Fibroblast of skin of left quadriceps (primary cell): ENCODE measurements around the gene NPC1L1.

Source experiments
- DNase-seq, 2 experiments: peaks; one replicate each; pipeline ENCODE4 v3.0.0-alpha.2; 2013; ENCODE audit warnings: low read depth in 2 of 2

The NPC1L1 gene, protein sequence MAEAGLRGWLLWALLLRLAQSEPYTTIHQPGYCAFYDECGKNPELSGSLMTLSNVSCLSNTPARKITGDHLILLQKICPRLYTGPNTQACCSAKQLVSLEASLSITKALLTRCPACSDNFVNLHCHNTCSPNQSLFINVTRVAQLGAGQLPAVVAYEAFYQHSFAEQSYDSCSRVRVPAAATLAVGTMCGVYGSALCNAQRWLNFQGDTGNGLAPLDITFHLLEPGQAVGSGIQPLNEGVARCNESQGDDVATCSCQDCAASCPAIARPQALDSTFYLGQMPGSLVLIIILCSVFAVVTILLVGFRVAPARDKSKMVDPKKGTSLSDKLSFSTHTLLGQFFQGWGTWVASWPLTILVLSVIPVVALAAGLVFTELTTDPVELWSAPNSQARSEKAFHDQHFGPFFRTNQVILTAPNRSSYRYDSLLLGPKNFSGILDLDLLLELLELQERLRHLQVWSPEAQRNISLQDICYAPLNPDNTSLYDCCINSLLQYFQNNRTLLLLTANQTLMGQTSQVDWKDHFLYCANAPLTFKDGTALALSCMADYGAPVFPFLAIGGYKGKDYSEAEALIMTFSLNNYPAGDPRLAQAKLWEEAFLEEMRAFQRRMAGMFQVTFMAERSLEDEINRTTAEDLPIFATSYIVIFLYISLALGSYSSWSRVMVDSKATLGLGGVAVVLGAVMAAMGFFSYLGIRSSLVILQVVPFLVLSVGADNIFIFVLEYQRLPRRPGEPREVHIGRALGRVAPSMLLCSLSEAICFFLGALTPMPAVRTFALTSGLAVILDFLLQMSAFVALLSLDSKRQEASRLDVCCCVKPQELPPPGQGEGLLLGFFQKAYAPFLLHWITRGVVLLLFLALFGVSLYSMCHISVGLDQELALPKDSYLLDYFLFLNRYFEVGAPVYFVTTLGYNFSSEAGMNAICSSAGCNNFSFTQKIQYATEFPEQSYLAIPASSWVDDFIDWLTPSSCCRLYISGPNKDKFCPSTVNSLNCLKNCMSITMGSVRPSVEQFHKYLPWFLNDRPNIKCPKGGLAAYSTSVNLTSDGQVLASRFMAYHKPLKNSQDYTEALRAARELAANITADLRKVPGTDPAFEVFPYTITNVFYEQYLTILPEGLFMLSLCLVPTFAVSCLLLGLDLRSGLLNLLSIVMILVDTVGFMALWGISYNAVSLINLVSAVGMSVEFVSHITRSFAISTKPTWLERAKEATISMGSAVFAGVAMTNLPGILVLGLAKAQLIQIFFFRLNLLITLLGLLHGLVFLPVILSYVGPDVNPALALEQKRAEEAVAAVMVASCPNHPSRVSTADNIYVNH (N-terminal part only)

GRCh38 chr7:44541028-44541869, at the start of gene NPC1L1:
Gene NPC1L1, minus strand, starts transcription at chr7:44541330. Its CDS starts 71 bp downstream, at chr7:44541259.
- no peak for DNase-seq

GRCh38 chr7:44590910-44591309, 49.8 kb upstream of the NPC1L1 start:
- no peak for DNase-seq

GRCh38 chr7:44587843-44588711, 46.9 kb upstream of the NPC1L1 start:
- peak; percentile 42 for DNase-seq

DNA sequence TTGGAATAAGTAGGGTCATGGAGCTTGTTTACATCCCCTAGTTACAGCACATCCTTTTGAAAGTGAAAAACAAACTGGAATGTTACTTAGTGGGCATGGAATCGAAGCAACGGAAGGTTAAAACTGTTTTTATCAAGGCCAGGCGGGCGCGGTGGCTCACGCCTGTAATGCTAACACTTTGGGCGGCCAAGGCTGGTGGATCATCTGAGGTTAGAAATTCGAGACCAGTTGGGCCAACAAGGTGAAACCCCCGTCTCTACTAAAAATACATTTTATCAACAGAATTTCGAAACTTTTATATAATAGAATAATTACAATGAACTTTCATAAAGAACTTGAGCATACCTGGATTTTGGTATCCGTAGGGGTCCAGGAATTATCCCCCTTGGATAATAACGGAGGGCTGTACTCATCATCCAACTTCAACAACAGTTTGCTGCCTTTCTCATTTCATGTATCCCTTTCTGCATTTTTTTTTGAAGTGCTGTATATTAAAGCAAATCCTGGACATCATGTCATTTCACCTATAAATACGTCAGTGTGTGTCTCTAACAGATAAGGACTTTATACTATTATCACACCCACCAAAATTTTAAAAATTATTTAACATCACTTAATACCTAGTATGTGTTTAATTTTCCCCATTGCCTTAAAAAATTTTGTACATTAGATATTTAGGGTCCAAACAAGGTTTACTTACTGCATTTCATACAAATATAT, 42.2 kb upstream of the NPC1L1 start:
- no peak for DNase-seq

- peak; percentile 94 to 96 for DNase-seq
These were observed 40.9 kb upstream of the NPC1L1 start, which contains the start of gene TMED4 for GRCh38 chr7:44581879-44582603. Gene TMED4, minus strand, starts transcription at chr7:44582231. Its CDS starts 25 bp downstream, at chr7:44582206.

GRCh38 chr7:44580945-44581878, 40.1 kb upstream of the NPC1L1 start:
- no peak for DNase-seq

DNA sequence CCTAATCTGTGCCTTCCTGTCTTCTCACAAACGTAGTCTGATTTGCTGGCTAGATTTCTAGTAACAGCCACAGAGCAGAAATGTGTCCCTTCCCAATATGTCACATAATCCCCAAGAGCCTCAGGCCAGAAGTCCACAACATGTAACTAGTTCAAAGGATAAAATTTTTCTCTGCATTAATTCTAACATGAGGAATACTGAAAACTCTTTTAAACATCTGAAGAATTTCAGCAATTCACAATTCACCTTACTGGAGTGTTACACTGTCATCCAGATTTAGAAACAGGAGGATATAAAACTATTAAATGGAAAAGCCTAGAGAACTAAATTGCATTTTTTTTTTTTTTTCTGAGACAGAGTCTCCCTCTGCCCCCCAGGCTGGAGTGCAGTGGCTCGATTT, 35.1 kb upstream of the NPC1L1 start:
- no peak for DNase-seq

- DNase-seq: no peak
These were observed 33.9 kb upstream of the NPC1L1 start for GRCh38 chr7:44575054-44575453.

DNA sequence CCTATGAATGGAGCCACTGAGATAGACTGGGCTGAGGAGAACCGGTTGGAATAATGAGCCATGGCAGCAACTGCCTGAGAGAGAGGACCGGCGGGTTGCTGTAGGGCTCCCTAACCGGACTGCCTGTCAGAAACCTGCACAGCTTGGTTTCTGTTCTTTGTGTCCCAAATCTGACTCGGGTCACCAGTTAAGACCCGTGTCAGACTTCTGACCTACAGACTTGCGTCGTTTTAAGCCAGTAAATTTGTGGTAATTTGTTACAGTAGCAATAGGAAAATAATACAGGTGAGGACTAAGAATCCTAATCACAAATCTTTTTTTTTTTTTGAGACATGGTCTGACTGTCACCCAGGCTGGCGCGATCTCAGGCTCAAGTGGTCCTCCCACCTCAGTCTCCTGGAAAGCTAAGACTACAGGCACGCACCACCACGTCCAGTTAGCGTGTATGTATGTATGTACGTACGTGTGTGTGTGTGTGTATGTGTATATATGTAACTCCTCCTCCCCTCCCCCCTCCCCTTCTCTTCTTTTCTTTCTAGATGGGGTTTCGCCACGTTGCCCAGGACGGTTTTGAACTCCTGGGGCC, 33.2 kb upstream of the NPC1L1 start:
- DNase-seq: no peak

DNA sequence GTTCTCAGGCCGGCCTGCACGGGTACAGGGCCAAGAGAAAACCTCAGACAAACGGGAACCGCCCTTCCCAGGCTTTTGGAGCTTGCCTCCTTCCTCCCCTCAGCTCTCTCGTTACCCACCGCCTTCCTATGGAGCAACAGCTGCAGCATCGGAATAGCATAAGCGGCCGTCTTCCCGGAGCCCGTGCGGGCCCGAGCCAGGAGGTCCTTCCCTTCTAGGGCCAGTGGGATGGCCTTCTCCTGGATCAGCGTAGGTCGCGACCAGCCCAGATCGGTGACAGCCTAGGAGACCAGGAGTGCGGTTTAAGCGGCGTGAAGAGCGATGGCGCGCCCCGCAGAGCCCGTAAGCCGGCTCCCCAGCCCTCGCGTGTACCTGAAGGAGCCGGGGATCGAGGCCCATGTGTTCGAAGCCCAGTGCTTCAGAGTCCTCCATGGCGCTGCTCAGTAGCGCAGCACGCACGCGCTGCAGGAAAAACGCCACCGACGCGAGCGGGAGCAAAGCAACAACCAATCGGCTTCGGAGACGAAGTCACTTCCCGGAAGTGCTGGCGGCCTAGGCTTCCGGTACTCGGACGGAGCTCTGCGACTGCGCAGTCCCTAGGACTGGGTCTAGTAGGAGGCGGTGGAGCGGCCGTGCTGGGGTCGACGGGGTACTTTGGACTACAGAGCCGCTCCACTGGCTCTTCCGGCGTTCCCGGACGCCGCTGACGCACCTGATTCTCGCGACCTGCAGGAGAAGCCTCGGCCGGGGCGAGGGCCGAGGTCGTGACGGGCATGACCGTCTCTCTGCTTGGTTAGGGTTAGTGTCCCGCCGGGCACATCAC, 32.5 kb upstream of the NPC1L1 start, which contains the start of gene DDX56:
DDX56 (minus strand) TSS at position 445 of the 823 bp plus-strand sequence; CDS start at position 432, 13 bp downstream.
- peak; percentile 79 to 80 for DNase-seq

DNA sequence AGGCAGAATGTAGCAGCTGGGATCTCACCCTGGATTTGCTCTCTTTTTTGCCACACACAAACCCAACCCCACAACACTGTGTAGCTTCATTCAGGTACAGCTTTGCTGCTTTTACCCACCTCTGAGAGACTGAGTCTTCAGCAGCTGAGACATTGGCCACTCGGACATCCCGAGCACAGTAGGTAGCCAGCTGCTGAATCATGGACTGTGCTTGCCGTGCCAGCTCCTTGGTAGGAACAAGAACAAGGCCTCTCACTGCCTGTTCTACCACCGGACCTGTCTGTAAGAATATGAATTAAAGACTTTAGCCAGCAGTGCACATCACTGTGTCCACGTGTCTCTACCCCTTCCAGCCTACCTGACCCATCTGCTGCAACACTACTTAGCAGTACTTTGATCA, 31.6 kb upstream of the NPC1L1 start:
- DNase-seq: no peak

GRCh38 chr7:44569959-44570358, 28.8 kb upstream of the NPC1L1 start:
- no peak for DNase-seq

GRCh38 chr7:44568771-44569560, 27.8 kb upstream of the NPC1L1 start:
- no peak for DNase-seq

DNA sequence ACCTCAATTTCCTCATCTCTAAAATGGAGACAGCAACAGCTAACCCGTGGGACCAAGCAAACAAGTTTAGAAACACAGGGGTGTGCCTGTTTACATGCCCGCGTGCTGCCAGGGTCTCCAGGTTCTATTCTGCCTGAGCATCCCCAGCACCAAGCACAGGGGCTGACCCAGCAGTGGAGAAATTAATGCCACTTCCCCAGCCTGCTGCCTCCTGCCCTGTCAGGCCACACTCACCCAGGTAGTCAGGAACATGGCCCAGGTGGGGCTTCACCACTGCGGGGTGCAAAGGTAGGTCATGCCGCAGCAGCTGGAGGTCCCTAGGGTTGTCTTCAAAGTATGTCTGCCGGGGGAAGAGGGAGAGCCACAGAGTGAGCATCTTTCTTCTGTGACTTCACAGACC, 26.8 kb upstream of the NPC1L1 start:
- DNase-seq: no peak

DNA sequence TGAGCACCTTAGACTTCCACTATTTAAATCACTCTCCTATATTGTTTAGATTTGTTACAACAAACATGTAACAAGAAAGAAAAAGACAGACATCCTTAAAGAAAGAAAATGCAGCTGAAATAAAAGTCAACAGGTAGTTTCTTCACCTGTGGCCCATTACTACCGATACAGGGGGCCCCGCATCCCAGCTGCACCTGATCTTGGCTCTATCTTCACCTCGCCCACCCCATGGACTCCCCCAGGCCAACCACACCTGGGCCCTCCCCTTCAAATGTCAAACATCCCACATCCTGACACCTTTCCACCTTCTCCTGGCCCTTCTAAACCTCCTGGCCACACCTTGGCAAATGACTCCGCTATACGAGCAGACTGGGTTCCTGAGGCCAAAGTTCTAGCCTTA, 25.6 kb upstream of the NPC1L1 start:
- DNase-seq: no peak
